CD4-positive, CD25-positive, alpha-beta regulatory T cell (primary cell): Measurements from ENCODE around the gene PRSS38. TPM values are rescaled to one million over a fixed set of nuclear protein-coding genes. Genes with fewer than 3 reads are reported as not detected.
A peak's percentile ranks its signal among the peaks of the same experiment; 100 is the strongest.

Source experiments
- ATAC-seq, 2 donors: fragments of 150-1000 bp; cut with Tn5 transposase; one replicate each; pipeline ENCODE4 v1.10.0; 2021; ENCODE audit warnings: low read depth in 2 of 2, moderate number of reproducible peaks in 2 of 2, moderate library complexity in 1 of 2
- DNase-seq, 3 donors: peaks; one replicate each; pipeline versions ENCODE4 v3.0.0 to v3.0.0-alpha.2; 2012 to 2022; ENCODE audit warnings: mixed read lengths in 1 of 3
- H3K27ac ChIP-seq: one replicate; pipeline ENCODE4 v1.7.0; 2013; ENCODE audit warnings: mild to moderate bottlenecking, low read length; ENCODE audit not compliant: insufficient read depth, poor library complexity, severe bottlenecking
- H3K27me3 ChIP-seq: one replicate; pipeline ENCODE4 v1.7.0; 2013; ENCODE audit warnings: low read length; ENCODE audit not compliant: control insufficient read depth, insufficient read depth
- H3K36me3 ChIP-seq: one replicate; pipeline ENCODE4 v1.7.0; 2013; ENCODE audit warnings: mild to moderate bottlenecking, low read length, moderate library complexity; ENCODE audit not compliant: control insufficient read depth, insufficient read depth
- H3K4me1 ChIP-seq: 2 replicates; pipeline ENCODE4 v1.7.0; 2013; ENCODE audit warnings: mild to moderate bottlenecking, low read length; ENCODE audit not compliant: insufficient read depth, control insufficient read depth, poor library complexity, severe bottlenecking
- H3K4me3 ChIP-seq: one replicate; pipeline ENCODE4 v1.7.0; 2013; ENCODE audit warnings: low read depth, mild to moderate bottlenecking, low read length, moderate library complexity
- H3K9me3 ChIP-seq, 2 experiments: 1 replicate in 1 of 2; 2 replicates in 1 of 2; pipeline ENCODE4 v1.7.0; 2013; ENCODE audit warnings: low read length in 2 of 2, mild to moderate bottlenecking in 1 of 2, moderate library complexity in 1 of 2; ENCODE audit not compliant: control insufficient read depth in 2 of 2
- H3K27ac Mint-ChIP-seq, 3 donors: one replicate each; pipeline ENCODE4 v1.8.0; 2020 to 2022; ENCODE audit warnings: mild to moderate bottlenecking in 3 of 3, mixed read lengths in 3 of 3, moderate library complexity in 2 of 3
- H3K27me3 Mint-ChIP-seq: one replicate; pipeline ENCODE4 v1.8.0; 2022; ENCODE audit warnings: mild to moderate bottlenecking, mixed read lengths
- H3K36me3 Mint-ChIP-seq: one replicate; pipeline ENCODE4 v1.8.0; 2020; ENCODE audit warnings: mixed read lengths
- H3K4me1 Mint-ChIP-seq, 4 donors: one replicate each; pipeline ENCODE4 v1.8.0; 2020 to 2022; ENCODE audit warnings: mixed read lengths in 4 of 4, mild to moderate bottlenecking in 1 of 4
- H3K4me3 Mint-ChIP-seq, 4 donors: one replicate each; pipeline ENCODE4 v1.8.0; 2020 to 2022; ENCODE audit warnings: mild to moderate bottlenecking in 4 of 4, mixed read lengths in 4 of 4, moderate library complexity in 3 of 4
- H3K9me3 Mint-ChIP-seq, 7 donors: one replicate each; pipeline ENCODE4 v1.8.0; 2020 to 2022; ENCODE audit warnings: mixed read lengths in 7 of 7, mild to moderate bottlenecking in 3 of 7, moderate library complexity in 2 of 7
- polyA plus RNA-seq, 4 donors: library from polyadenylated mRNA; unstranded; fragments of 300-500 nt; fragmentation: Illumina TruSeq; gene quantifications; one replicate each; pipeline ENCODE4 v1.2.3, GENCODE V29; 2021
- total RNA-seq: library from RNA; stranded (reverse); gene quantifications from one replicate; pipeline ENCODE4 v1.2.3, GENCODE V29; 2022

PRSS38 gene
- total and polyA plus RNA-seq, 5 donors from 2014 or later, result not detected

DNA sequence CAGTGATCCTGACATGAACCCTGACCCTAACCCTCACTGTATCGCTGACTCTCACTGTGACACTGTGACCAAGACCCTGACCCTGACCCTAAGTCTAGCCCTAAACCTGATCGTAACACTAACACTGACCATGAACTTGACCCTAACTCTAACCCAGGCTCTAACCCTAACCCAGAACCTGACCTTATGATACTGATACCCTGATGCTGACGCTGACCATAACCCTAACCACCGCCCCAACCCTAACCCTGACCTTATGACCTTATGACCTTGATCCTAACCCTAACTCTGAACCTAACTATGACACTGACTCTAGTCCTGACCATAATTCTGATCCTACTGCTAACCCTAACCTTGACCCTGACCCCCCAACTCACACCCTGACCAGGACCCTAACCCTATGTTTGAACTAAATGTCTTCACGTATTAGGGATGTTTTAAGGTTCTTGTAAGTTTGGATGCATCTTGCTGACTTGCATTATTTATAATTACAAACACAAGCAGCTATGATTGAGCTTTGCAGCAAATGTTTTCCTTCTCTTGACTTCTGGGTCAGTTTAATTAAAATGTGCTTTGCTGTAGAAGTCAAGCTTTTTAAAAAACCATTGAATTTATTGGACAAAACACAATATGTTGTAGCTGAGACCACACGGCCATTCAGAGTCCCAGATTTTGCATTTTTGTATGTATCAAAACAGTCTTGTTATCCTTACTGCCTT is 23.9 kb upstream of the PRSS38 start:
- Histone ChIP-seq H3K36me3 (no peaks in the 10 kb centered on the region), H3K4me3 (no peak overlapping the region), H3K9me3 (no peaks in the 10 kb centered on the region), H3K4me1 (peaks cover 23% of the 10 kb centered on the region), H3K27me3 (no peaks in the 10 kb centered on the region), H3K27ac (no peak overlapping the region)
- H3K9me3 Mint-ChIP-seq, result no peaks in the 10 kb centered on the region
- peak overlapping the region in 2 of 3 donors; percentile 3 to 33 for H3K27ac Mint-ChIP-seq
- ATAC-seq (no peak), DNase-seq (no peak)
- H3K4me3 Mint-ChIP-seq, result peak overlapping the region in 3 of 4 donors; percentile 10 to 70 (median 33)
- no peaks in the 10 kb centered on the region for H3K36me3 Mint-ChIP-seq
- H3K4me1 Mint-ChIP-seq, result peaks cover 0 to 28% (median 14%) of the 10 kb centered on the region in 4 donors
- H3K27me3 Mint-ChIP-seq, result no peaks in the 10 kb centered on the region

DNA sequence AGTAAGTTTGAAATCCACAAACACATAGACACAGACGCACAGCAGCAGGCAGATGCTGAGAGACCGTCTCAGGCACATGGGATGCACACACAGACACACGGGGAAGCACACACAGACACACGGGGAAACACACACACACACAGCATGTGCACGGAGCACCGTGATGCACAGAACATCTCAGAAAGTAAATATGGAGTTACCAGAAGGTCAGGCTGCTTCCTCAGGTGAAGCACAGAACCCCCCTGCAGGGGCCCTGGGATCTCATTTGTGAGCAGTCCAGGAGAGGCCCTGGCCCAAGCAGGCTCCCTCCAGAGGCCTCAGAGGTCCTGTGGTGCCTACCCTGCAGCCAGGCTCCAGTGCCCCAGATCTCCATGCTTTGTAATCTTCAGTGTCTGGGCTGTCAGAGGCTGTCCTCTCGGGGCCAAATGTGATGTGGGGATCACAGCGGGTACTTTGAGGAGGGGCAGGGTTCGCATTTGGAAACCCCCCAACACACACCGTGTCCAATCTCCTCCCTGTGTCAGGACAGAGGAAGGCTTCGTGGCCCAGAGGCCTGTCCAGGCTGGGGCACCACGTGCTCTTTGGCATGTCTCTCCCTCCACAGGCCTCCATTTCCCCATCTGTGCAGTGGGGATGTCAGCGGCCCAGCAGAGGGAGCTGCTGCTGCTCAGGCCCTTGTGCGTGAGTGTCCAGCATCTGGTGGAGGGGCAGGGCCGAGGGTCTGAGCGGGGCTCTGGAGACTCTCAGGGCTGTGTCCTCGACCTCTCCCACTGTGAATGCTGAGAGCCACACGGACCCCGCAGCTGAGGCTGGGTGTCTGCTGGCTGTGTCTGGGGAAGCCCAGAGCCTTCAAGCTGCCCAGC is 23.0 kb upstream of the PRSS38 start:
- Mint-ChIP-seq H3K27me3 (peaks cover under 1% of the 10 kb centered on the region), H3K9me3 (no peaks in the 10 kb centered on the region), H3K27ac (peak overlapping the region in 2 of 3 donors; percentile 3 to 20), H3K4me1 (peaks cover 0 to 24% (median 11%) of the 10 kb centered on the region in 4 donors), H3K4me3 (peak overlapping the region in 1 of 4 donors; percentile 70), H3K36me3 (no peaks in the 10 kb centered on the region)
- H3K27me3 ChIP-seq, result no peaks in the 10 kb centered on the region
- peaks cover 15% of the 10 kb centered on the region for H3K4me1 ChIP-seq
- H3K27ac ChIP-seq, result no peak overlapping the region
- no peak for ATAC-seq
- no peak overlapping the region for H3K4me3 ChIP-seq
- no peaks in the 10 kb centered on the region for H3K36me3 ChIP-seq
- DNase-seq, result no peak
- no peaks in the 10 kb centered on the region for H3K9me3 ChIP-seq

DNA sequence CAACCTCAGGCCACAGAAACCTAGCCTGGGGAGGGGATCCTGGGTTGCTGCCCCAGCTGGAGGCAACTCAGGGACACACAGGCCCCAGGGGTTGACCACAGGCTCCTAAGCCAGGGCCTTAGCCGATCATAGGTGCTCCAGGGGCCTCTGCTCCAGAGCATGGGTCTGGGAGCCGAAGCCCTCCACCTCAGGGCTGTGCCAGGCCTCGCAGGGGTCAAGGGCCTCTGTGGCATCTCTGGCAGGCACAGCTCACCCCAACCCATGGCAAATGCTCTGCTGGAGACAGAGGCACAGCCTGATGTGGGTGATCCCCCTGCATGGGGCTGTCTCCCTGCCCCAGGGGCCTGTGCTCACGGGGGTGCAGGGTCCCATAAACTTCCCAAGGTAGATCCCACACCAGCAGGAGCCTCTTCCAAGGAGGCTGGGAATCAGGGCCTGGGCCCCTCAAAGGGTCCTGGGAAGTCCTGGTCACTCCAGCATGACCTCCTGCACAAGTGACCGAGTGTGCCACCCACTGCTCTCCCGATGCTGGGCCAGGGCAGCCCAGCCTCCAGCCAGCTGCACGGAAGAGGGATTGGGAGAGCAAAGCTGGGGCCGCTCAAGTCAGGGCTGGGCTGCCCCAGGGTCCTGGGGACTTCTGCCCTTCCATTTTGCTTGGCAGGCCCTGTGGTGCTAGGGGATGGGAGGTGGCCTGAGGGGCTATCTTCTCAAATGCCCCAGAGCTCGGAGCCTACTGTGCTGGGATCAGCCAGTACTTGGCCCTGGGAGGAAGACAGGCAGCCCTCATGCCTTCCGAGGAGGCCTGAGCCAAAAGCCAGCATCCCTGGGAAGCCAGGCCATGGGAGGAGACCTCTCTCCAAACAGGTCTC is 22.2 kb upstream of the PRSS38 start:
- DNase-seq (no peak), ATAC-seq (no peak)
- Histone ChIP-seq H3K36me3 (no peaks in the 10 kb centered on the region), H3K4me1 (peaks cover 12% of the 10 kb centered on the region), H3K27me3 (no peaks in the 10 kb centered on the region), H3K4me3 (no peak overlapping the region), H3K27ac (no peak overlapping the region), H3K9me3 (no peaks in the 10 kb centered on the region)
- Mint-ChIP-seq H3K4me3 (no peak overlapping the region), H3K9me3 (no peaks in the 10 kb centered on the region), H3K27me3 (peaks cover 7% of the 10 kb centered on the region), H3K27ac (no peak overlapping the region), H3K4me1 (peaks cover 0 to 21% (median 10%) of the 10 kb centered on the region in 4 donors), H3K36me3 (no peaks in the 10 kb centered on the region)

DNA sequence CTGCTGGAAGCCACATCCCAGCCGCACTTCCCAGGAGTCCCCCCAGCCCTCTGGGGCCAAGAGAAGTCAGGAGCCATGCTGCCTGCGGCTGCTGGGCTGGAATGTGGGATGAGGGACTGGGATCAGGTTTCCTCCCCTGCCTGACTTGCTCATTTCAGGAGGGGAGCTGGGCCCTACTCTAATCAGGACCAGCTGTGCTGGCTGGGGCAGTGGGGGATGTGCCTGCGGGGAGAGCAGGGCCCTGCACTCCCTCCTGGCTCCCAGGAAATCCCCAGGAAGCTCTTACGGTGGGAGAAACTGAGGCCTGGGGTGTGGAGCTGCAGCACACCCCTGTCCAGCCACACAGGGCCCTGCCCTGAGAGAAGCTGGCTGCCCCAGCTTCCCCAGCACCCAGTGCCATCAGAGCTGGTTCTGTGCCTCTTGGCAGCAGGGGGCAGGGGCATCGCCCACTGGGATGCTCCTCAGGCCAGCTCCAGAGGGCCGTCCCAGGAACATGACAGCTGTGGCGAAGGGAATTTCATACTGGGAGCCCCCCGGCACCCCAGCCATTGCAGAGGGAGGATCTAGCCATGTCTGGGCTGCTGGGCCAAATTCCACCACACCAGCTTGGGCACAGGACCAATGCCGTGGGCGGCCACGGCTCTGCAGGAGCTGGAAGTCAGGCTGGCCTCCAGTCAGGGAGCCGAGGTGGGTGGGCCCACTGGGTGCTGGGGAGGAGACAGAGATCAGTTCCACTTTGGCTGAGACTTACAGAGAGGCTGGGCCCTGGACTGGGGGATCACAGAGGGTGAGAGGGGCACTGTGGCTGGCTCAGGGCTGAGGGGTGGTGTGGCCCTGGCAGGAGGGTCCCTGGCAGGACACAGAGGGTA is 21.3 kb upstream of the PRSS38 start:
- H3K27me3 ChIP-seq, result no peaks in the 10 kb centered on the region
- Mint-ChIP-seq H3K27ac (no peak overlapping the region), H3K36me3 (no peaks in the 10 kb centered on the region), H3K4me3 (no peak overlapping the region), H3K27me3 (peaks cover 7% of the 10 kb centered on the region), H3K4me1 (peaks cover 0 to 18% (median 7%) of the 10 kb centered on the region in 4 donors), H3K9me3 (no peaks in the 10 kb centered on the region)
- peaks cover 6% of the 10 kb centered on the region for H3K4me1 ChIP-seq
- H3K9me3 ChIP-seq, result no peaks in the 10 kb centered on the region
- H3K27ac ChIP-seq, result no peak overlapping the region
- no peaks in the 10 kb centered on the region for H3K36me3 ChIP-seq
- H3K4me3 ChIP-seq, result no peak overlapping the region
- ATAC-seq, result no peak
- no peak for DNase-seq

DNA sequence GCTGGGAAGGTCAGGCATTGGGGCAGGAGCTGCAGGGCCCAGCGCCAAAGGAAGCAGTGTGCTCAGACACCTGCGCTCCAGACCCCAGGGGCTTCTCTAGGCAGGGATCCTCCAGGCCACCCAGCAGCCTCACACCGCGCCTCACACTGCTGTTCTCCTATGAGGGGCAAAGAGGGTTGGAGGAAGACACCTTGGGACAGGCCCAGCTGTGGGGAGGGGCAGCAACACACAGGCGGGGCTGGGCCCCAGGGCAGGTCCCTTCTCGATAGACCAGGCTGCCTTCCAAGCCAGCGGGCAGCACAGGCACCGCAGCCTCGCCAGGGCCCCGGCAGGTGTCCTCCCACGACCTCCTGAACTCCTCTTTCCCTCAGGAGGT is 20.7 kb upstream of the PRSS38 start:
- Mint-ChIP-seq H3K27ac (no peak overlapping the region), H3K4me3 (no peak overlapping the region), H3K9me3 (peaks cover 0 to under 1% (median 0%) of the 10 kb centered on the region in 7 donors), H3K36me3 (no peaks in the 10 kb centered on the region), H3K27me3 (peaks cover 7% of the 10 kb centered on the region), H3K4me1 (peaks cover 0 to 15% (median 5%) of the 10 kb centered on the region in 4 donors)
- H3K4me3 ChIP-seq, result no peak overlapping the region
- H3K9me3 ChIP-seq, result no peaks in the 10 kb centered on the region
- H3K4me1 ChIP-seq, result no peaks in the 10 kb centered on the region
- no peaks in the 10 kb centered on the region for H3K27me3 ChIP-seq
- no peak for ATAC-seq
- DNase-seq, result no peak
- no peak overlapping the region for H3K27ac ChIP-seq
- no peaks in the 10 kb centered on the region for H3K36me3 ChIP-seq

DNA sequence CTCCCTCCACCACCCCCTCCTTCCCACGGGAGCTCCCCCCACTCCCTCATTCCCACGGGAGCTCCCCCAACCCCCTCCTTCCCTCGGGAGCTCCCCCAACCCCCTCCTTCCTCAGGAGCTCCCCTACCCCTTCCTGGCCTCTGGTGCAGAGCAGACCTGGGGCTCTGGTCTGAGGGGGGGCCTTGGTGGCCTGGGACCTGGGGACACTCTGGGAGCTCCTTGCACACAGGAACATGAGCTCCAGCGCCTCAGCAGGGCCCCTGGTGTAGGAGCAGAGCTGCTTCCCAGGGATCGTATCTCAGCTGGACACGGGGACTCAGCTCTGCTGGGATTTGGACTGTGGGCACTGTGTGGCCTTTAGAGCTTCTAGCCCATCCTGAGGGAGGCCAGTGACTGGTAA is 19.7 kb upstream of the PRSS38 start:
- DNase-seq, result no peak
- Mint-ChIP-seq H3K27me3 (peaks cover 7% of the 10 kb centered on the region), H3K36me3 (no peaks in the 10 kb centered on the region), H3K4me3 (no peak overlapping the region), H3K9me3 (peaks cover 0 to 1% (median 0%) of the 10 kb centered on the region in 7 donors), H3K4me1 (peaks cover 0 to 7% (median 4%) of the 10 kb centered on the region in 4 donors), H3K27ac (no peak overlapping the region)
- Histone ChIP-seq H3K9me3 (no peaks in the 10 kb centered on the region), H3K27ac (no peak overlapping the region), H3K4me1 (no peaks in the 10 kb centered on the region), H3K36me3 (no peaks in the 10 kb centered on the region), H3K4me3 (no peak overlapping the region), H3K27me3 (peaks cover 1% of the 10 kb centered on the region)
- ATAC-seq, result no peak
